GM11168 (cell line): ENCODE measurements around the gene ZDHHC14.

Experiments
- in situ Hi-C: fragments of 300-500 bp; cut with MboI; formaldehyde crosslinking; loops from one replicate; pipeline ENCODE4 v1.12.0; 2022; ENCODE audit warnings: low sequenced_read_pairs; ENCODE audit not compliant: unreplicated experiment

Gene ZDHHC14

GRCh38 chr6:157629220-157629619 is 248.2 kb downstream of the ZDHHC14 start:
- in situ Hi-C loops, result no loop called here

DNA sequence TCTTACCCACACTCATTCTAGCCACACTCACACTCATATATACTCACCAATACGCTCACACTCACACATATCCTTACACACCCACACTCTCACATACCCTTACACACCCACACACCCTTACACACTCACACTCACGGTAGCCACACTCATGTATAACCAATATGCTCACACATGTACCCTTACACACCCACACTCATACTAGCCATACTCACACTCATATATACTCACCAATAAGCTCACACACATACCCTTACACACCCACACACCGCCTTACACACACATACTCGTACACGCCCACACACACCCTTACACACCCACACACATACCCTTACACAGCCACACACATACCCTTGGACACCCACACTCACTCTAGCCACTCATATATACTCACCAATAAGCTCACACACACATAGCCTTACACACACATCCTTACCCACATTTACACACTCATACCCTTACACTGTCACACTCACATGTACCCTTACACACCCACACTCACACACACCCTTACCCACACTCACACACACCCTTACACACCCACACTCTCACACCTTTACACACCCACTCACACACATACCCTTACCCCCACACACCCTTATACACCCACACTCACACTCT is 249.6 kb downstream of the ZDHHC14 start:
- in situ Hi-C loops, result no loop called here

- in situ Hi-C loops, result no loop called here
Measured at GRCh38 chr6:157631412-157631811, 250.4 kb downstream of the ZDHHC14 start.

DNA sequence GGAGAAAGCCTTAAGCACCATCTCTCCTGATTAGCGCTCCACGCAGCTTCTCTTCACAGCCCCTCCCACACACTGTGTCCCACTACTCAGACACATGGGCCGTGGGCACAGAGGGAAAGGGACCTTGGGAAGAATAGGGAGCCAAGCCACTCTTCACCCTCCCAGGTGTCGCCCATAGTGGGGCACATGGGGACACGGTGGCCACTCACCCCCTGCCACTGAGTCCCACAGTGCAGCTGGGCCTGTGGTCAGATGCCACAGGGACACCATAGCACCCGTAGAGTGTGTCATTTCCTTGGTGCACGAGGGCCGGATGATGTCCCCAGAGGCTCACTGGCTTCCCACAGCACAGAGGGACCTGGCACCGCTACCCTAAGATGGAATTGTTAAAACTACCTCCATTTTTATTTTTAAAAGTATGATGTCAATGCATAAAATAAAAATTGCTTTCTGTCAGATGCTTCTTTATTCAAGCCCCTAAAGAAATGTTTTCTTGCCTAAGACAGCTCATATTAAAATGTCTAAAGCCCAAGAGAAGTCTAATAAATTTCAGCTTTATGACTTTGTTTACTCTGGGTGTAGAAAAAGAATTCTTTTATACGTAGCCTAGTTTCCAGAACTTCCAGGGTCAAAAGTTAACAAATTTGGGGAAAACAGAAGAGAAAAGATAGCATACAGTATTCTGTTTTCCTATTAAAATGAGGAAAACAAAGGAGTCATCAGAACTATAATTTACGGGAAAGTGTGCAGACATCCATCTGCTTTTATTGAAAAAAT is 251.0 kb downstream of the ZDHHC14 start:
- in situ Hi-C loops, result no loop called here

DNA sequence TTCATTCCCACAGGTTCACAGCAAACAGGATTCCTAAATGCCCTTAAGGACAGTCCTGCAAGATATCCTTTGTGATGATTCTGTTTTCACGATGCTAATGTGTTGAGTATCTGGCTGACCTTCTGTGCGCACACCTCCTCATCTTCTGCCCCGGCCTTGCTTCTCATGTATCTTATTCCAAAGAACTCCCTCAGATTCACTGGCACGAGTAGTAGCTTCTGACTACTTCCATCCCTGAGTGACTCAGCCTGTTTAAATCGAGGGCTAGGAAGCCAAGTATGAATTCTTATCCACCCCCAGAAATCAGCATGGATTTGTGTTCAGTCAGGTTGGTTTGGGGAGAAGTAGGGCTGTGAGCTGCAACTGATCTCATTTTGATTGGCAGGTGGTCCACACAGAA is 251.8 kb downstream of the ZDHHC14 start:
- in situ Hi-C loops, result no loop called here

DNA sequence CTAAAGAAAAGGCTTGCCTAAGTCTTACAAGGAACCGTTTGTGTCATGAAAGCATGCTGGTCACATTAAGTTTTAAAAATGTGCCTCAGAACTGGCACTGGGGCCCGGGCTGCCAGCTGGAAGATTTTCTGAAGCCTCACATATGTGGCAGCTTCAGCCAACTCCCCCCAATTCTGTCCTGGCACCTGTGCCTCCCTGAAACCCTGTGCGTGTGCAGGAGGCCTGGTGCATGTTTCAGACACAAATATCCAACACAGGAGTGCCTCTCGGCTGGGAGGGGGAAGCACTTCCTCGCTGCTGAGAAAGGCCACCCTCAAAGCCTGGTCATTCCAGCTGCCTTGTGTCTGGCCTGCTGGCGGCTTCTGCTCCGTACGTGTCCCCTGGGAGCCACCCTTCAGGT is 253.6 kb downstream of the ZDHHC14 start:
- in situ Hi-C loops, result no loop called here

DNA sequence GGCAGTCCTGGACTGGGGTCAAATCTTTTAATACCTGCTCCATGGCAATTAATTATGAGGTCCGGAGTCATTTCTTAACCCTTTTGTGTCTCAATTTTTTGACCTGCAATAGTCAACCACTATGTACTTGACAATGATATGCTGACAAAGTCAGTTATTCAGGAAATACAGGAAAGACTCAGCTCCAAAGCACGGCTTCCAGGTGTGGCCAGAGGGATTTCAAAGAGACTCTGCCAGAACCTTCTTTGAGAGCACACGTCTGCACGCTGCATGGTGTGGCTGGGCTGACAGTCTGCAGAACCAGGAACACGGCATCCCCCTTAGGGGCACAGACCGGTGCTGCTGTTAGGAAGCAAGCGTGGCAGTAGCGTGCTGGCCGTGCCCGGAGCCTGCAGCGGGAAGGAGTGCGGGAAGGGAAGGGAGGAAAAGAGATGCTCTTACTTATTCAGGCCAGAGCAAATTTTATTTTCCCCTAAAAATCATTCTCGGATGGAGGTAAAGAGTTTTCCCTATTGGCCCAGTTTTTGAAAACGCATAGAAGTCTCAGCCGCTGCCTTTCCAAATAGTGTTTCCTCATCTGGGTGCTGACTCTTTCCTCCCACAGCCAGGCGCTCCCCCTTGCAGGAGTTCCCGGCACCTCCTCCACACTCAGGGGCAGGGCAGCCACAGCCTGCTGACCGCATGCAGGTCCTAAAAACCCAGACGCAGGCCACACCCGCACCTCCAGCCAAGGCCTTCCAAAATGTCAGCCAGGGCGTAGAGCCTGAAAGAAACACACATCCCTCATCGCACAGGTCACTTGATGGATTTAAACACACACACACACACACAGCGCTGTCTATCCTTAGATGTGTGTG is 254.6 kb downstream of the ZDHHC14 start:
- in situ Hi-C loops, result no loop called here

- in situ Hi-C loops, result no loop called here
Measured at GRCh38 chr6:157637516-157637915, 256.5 kb downstream of the ZDHHC14 start.

DNA sequence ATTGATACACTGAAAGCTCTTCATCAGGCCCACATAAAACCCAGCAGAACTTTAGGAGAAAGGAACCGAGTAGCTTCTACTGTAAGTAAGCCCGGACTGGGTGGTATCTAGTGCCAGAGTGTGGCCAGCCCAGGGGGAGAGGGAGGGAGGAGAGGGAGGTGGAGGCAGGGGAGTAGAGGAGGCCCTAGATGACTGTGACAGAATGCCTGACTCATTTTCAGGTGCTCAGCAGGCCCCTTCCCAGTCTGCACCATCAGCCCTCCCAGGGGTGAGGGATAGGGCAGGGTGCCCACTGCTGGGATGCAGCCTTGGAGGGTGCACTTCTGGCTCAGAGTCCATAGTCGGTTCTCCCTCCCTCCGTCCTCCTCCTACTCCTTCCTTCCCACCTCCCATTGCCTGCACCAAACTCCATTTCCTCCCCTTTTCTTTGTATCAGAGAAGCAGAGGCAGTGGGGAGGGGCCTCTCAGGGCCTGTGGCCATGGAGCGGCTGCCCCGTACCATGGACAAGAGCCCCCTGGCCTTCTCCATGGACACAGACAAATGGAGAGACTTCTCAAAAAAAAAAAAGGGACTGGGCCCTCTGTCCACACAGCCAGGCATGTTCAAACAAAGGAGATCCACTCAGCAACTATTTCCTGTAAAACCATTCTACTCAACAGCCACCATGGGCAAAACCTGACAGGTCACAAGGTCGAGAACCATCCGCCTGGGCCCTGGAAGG is 257.1 kb downstream of the ZDHHC14 start:
- in situ Hi-C loops, result no loop called here

DNA sequence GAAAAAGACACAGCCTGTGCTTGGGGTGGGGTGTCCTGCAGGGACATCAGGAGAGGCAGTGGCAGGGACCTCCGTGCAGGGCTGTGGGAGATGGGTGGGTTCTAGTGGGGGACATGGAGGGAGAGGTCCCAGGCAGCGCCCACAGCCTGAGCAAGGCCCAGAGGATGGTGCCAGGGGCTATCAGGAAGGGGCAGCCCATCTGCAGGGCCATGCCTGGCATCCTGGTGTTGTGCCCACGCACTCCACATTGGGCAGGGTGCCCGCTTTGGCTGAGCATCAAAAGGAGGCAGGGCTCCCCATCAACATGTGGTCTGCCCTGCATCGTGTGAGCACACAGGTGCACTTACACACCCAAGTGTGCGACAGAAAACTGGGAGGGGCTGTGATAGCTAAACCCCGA is 257.8 kb downstream of the ZDHHC14 start:
- in situ Hi-C loops, result no loop called here

- in situ Hi-C loops, result no loop called here
Measured at GRCh38 chr6:157640746-157641451, 259.9 kb downstream of the ZDHHC14 start.

GRCh38 chr6:157641837-157642236 is 260.8 kb downstream of the ZDHHC14 start:
- in situ Hi-C loops, result no loop called here

DNA sequence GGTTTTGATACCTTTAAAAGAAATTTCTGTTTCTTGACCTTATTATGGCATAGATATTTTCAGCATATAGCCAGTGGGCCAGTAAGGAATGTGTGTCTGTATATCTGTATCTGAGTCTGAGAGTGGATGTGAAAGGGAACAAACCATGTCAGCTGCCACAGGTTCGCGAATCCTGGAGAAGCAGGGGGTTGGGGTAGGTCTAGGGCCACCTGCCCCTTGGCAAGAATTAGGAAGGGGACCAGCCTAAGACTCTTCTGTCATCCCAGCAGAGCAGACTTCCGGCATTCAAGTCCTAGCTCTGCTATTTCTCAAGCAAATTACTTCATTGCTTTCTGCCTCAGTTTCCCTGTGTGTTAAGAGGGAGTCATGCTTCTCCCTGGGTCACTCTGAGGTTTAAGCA is 261.7 kb downstream of the ZDHHC14 start:
- in situ Hi-C loops, result no loop called here

DNA sequence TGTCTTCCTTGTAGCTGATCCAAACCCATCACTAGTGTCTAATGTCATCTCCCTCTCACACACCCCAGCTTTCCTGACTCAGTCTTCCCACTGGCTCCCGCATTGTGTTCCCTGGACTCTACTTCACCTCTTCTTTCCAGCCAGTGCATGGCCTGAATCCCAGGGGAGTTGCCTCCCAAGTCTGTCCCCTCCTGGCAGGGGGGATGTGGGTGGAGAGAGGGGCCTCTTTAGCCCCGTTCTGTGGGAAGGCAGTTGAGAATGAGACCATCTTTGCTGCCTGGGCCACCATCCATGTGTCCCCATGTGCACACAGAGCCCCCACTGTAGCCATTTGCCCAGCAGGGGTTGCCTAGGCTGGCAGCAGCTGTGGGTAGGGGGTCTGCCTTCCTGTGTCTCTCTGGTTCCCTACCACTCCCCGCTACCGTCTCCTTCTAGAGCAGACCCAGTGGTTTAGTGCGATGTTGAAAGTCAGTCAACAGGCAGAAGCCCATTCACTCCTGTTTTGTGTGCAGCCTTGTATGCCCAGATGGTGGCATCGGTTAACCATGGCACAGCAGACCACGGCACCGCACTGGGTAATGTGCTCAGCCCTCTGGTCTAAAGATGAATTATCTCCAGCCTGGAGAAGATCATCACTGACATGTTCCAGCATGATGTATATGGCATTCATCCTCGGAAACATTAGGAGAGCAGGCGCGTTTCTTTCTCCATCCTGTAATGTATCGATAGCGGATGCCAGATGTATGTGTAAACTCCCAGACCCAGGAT is 263.2 kb downstream of the ZDHHC14 start:
- in situ Hi-C loops, result no loop called here

DNA sequence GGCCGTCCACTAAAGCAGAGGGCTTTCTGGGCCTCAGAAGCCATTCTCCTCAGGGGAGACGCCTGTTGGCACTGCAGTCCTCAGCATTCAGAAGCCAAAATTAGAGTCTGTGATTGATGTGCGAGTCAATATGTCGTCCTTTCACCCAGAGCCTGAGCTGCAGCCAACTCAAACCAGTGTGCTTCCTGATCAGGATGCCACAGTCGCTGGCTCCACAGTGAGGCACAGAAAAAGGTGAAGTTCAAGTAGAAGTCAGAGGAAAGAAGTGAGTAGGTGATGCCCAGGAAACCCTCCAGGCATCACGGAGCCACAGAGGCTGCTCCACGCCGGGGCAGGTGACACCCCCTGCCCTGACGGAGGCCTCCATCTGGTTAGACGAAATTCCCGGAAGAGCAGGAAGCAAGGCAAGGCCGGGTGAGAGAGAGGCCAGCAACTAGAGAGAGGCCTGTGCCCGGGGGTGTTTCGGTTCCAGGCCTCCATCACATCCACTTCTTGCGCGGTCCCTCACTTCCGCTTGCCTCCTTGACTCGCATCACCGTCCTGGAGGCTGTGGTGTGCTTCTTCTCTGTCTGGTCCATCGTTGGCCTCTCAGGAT is 264.3 kb downstream of the ZDHHC14 start:
- in situ Hi-C loops, result no loop called here

- in situ Hi-C loops, result no loop called here
Measured at GRCh38 chr6:157646012-157646411, 265.0 kb downstream of the ZDHHC14 start.

GRCh38 chr6:157647261-157647915 is 266.4 kb downstream of the ZDHHC14 start:
- in situ Hi-C loops, result no loop called here

DNA sequence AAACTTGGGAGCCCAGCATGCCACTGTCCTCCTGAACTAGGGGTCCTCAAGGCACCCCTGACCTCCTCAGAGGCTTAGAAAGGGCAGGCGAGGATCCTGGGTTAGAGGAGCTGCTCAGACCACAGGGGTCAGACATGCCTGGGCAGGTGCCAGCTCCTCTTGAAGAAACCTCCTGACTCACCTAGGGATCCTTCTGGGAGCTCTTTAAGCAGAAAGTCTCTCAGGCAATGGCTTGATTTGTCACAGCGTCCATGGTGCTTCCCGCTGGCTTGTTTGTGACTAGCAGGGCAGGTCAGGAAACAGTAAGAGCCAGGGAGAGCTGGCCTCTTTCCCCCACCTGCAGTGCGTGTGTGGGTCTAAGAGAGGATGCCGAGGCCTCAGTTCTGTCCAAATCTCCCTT is 267.6 kb downstream of the ZDHHC14 start:
- in situ Hi-C loops, result no loop called here
